GM12865 (cell line): ENCODE results near the gene PLSCR2.

Experiments
- DNase-seq: peaks from one replicate; pipeline ENCODE4 v3.0.0; 2010; ENCODE audit warnings: low read depth
- H3K4me3 ChIP-seq: 2 replicates; pipeline ENCODE4 v1.5.1; 2011; ENCODE audit warnings: mild to moderate bottlenecking, low read depth, low read length, control low read depth
- TF ChIP-seq, protein P1 (sequence below): IDR thresholded peaks from 2 replicates; pipeline ENCODE4 v1.5.1; 2011; ENCODE audit warnings: low read length, control low read depth, low read depth, inconsistent platforms; ENCODE audit not compliant: insufficient read depth; ENCODE audit errors: missing control alignments

PLSCR2 gene

DNA sequence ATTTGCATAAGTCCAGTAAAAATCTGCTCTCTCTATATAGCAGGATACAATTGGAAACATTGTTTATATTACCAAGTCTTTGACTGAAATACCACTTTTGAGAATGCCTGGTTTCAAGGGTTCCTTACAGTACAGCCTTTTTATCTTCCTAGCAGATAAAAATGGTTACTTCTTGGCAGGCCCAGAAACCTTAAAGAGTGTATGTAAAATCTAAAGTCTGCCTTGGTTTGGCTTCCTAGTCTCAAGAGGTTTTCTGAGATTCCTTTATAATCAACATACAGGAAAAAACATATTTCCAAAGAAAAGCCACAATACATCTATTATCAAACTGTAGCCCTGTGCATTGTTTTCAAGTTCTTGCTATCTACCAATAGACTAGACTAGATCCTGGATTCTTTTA, 84.6 kb downstream of the PLSCR2 start:
- H3K4me3 ChIP-seq = no peak overlapping the region
- TF ChIP-seq, protein P1, sequence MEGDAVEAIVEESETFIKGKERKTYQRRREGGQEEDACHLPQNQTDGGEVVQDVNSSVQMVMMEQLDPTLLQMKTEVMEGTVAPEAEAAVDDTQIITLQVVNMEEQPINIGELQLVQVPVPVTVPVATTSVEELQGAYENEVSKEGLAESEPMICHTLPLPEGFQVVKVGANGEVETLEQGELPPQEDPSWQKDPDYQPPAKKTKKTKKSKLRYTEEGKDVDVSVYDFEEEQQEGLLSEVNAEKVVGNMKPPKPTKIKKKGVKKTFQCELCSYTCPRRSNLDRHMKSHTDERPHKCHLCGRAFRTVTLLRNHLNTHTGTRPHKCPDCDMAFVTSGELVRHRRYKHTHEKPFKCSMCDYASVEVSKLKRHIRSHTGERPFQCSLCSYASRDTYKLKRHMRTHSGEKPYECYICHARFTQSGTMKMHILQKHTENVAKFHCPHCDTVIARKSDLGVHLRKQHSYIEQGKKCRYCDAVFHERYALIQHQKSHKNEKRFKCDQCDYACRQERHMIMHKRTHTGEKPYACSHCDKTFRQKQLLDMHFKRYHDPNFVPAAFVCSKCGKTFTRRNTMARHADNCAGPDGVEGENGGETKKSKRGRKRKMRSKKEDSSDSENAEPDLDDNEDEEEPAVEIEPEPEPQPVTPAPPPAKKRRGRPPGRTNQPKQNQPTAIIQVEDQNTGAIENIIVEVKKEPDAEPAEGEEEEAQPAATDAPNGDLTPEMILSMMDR = no peak
- no peak for DNase-seq
